Epithelial cell of esophagus (primary cell): ENCODE measurements around the gene TBC1D22B.

Experiments
- DNase-seq: peaks from one replicate; pipeline ENCODE4 v3.0.0; 2010; ENCODE audit warnings: low read depth
- H3K4me3 ChIP-seq: 2 replicates; pipeline ENCODE4 v1.5.1; 2011; ENCODE audit warnings: mild to moderate bottlenecking, low read length, control low read depth
- TF ChIP-seq, protein P1 (sequence below): IDR thresholded peaks from 2 replicates; pipeline ENCODE4 v1.5.1; 2011; ENCODE audit warnings: low read depth, mild to moderate bottlenecking, low read length, control low read depth, inconsistent platforms; ENCODE audit not compliant: insufficient read depth; ENCODE audit errors: missing control alignments

TBC1D22B gene

DNA sequence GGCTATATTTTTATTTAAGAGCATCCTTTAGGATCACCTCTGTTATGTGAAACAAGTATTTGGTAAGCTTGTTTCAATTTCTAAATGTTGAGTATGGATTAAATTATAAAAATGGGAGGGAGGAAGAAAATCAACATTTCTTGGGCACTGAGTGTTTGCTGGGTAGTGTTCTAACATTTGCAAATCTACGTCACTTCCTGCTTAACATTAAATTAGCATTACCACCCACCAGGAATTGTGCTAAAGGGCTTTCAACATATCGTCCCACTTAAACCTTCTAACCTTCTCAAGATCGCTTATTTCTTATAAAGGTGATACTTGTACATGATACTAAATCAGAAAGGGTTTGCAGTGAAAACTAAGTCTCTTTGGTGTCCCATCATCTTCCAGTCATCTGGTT lies 8.3 kb downstream of the TBC1D22B start:
- DNase-seq: no peak
- TF ChIP-seq, protein P1, sequence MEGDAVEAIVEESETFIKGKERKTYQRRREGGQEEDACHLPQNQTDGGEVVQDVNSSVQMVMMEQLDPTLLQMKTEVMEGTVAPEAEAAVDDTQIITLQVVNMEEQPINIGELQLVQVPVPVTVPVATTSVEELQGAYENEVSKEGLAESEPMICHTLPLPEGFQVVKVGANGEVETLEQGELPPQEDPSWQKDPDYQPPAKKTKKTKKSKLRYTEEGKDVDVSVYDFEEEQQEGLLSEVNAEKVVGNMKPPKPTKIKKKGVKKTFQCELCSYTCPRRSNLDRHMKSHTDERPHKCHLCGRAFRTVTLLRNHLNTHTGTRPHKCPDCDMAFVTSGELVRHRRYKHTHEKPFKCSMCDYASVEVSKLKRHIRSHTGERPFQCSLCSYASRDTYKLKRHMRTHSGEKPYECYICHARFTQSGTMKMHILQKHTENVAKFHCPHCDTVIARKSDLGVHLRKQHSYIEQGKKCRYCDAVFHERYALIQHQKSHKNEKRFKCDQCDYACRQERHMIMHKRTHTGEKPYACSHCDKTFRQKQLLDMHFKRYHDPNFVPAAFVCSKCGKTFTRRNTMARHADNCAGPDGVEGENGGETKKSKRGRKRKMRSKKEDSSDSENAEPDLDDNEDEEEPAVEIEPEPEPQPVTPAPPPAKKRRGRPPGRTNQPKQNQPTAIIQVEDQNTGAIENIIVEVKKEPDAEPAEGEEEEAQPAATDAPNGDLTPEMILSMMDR: no peak
- H3K4me3 ChIP-seq: no peak overlapping the region

DNA sequence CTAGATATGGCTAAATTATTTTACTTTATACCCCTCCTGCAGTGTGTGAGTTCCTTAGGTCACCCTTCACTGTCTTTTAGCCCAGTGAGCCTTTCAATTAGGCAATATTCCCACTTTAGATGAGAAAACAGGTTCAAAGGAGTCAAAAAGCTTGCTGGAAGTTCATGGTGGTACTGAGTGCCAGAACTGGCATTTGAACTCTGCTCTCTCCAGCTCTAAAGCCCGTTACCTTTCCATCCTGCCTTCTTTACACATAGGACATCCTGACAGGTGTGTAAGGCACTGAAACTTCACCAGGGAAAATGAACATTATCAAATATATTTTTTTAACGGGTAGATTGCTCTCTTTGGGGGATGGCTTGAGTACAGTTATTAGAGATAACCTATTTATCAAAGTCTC lies 11.5 kb downstream of the TBC1D22B start:
- no peak for DNase-seq
- TF ChIP-seq, protein P1: no peak
- H3K4me3 ChIP-seq: no peak overlapping the region

DNA sequence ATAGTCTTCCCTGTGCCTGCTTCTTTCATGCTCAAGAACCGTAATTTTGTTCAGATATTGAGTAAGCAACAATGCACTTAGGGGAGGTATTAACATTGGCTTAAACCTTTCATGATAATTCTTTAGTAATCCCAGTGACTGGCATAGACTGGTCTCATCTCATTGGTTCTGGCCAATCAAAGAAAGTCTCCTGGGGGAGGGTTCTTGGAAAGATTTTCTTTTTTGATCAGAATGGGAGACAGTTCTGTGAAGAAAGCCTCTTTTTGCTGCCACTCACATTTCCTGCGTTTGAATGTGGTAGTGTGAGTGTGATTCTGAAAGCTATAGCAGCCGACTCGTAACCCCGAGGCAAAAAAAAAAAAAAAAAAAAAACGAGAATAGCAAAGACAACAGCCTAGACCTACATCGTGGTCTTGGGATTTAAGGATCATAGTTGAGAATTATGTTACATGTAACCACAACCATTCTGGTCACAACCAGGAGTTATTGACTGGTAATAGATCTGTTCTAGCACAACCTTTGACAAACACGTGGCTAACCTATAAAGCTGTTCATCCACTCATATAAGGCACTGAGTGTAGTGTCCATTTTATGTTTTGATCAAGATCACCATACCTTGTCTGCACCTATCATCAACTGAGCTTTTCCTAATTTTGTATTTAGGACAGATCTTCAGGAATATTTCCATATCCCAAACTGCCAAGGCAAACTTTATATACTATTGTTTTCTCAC lies 15.4 kb downstream of the TBC1D22B start:
- H3K4me3 ChIP-seq: no peak overlapping the region
- DNase-seq: no peak
- TF ChIP-seq, protein P1: no peak

DNA sequence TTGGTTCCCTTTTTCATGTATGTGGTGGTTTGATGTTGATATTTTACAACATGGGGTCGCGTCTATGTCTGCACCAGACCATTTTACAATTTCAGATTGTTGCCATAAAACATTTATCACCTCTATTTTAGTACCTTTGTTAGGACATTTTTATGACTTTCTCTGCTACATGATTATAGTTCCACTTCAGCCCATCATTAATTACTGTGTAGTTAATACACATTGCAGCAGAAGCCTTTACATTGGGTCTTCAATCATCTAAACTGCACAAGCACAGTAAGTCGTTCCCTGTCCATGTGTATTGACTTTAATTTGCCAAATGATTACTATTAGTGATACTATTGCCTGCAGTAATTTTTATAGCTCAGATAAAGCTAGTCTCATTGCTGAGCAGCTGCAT lies 16.1 kb downstream of the TBC1D22B start:
- TF ChIP-seq, protein P1: no peak
- H3K4me3 ChIP-seq: no peak overlapping the region
- no peak for DNase-seq

DNA sequence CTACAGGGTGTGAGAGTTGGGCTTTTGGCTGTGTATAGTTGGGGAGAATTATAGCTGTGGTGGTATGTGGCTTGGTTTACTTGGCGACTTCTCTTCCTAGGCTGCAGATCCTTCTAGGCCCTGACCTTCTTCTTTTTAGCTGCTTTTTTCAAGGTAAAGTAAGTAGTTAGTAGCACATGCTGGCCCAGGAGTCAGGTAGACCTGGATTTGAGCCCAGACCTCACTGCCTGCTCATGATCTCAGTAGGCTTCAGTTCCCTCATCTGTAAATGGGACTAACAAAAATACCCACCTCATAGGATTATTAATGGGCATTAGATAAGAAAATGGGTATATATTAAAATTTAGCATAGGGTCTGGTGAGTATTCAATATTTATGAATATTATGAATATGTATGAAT lies 17.8 kb downstream of the TBC1D22B start:
- DNase-seq: no peak
- H3K4me3 ChIP-seq: no peak overlapping the region
- TF ChIP-seq, protein P1: no peak

DNA sequence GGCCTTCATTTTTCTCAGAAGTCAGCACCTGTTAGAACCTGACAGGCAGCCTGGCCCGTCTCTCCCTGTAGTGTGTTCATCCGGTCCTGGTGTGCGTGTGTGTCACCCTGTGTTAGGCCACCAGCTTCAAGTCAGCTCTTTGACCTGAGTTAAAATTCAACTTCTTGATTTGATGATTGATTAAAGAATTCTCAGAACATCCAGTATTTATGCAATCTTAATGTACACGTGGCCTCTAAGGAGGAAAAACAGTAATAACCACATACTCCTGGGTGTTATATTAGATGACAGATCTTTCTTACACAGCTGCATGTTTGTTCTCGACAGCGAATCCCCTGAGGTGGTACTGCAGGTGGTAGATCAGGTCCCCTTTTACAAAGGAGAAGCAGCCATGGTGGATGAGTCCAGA lies 19.4 kb downstream of the TBC1D22B start:
- no peak for DNase-seq
- TF ChIP-seq, protein P1: no peak
- no peak overlapping the region for H3K4me3 ChIP-seq
